ENCODE measurements around the gene CHAC1.

The CHAC1 gene

DNA sequence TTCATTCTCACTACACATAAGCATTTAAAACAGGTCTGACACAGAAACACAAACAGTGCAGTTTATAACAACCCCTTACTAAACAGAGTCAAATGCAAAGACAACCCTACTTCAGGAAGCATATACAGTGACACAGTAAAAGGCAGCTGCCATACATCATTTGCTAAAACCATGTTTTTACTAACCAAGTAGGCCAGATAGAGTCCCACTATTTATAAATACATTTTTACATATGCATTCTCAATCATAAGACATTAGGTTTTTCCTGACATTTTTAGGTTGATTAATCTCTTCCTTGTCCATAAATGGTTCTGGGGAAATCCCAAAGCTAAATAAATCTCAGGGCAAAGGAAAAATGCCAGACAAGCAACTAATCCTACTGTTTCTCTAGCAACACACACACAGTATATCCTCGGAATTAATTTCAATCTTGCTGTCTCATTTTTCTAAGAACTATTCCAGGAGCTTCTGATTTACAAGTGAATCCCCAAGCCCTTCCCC lies 39.0 kb downstream of the CHAC1 start:
- no peak for DNase-seq (ENCODE audit: low read depth, low spot score)
- TF ChIP-seq SUZ12 (IDR thresholded peaks at IDR 0.05; ENCODE audit: extremely low read depth, insufficient read depth, insufficient read length) (no peak), ZNF274 (IDR thresholded peaks at IDR 0.05; ENCODE audit: low read depth, low read length) (no peak), YY1 (IDR thresholded peaks at IDR 0.05; ENCODE audit: insufficient read depth, insufficient read length) (no peak)
- Histone ChIP-seq H3K36me3 (ENCODE audit: insufficient read depth, insufficient read length, low read length) (peaks cover 55% of the 10 kb centered on the region), H3K9me3 (ENCODE audit: insufficient read depth, low read length) (no peaks in the 10 kb centered on the region), H3K4me3 (ENCODE audit: insufficient read length, low read depth) (no peak overlapping the region), H3K9ac (ENCODE audit: insufficient read length, low read depth) (no peak overlapping the region), H3K4me1 (ENCODE audit: insufficient read depth, insufficient read length) (no peaks in the 10 kb centered on the region), H3K27me3 (ENCODE audit: insufficient read depth, insufficient read length) (no peaks in the 10 kb centered on the region)

GRCh38 chr15:40992825-40993224 lies 39.6 kb downstream of the CHAC1 start:
- no peak overlapping the region for H3K9ac ChIP-seq (ENCODE audit: insufficient read length, low read depth)
- peaks cover 53% of the 10 kb centered on the region for H3K36me3 ChIP-seq (ENCODE audit: insufficient read depth, insufficient read length, low read length)
- DNase-seq (ENCODE audit: low read depth, low spot score), result no peak
- TF ChIP-seq ZNF274 (IDR thresholded peaks at IDR 0.05; ENCODE audit: low read depth, low read length) (no peak), SUZ12 (IDR thresholded peaks at IDR 0.05; ENCODE audit: extremely low read depth, insufficient read depth, insufficient read length) (no peak), YY1 (IDR thresholded peaks at IDR 0.05; ENCODE audit: insufficient read depth, insufficient read length) (no peak)
- no peak overlapping the region for H3K4me3 ChIP-seq (ENCODE audit: insufficient read length, low read depth)
- H3K27me3 ChIP-seq (ENCODE audit: insufficient read depth, insufficient read length), result no peaks in the 10 kb centered on the region
- H3K9me3 ChIP-seq (ENCODE audit: insufficient read depth, low read length), result no peaks in the 10 kb centered on the region
- no peaks in the 10 kb centered on the region for H3K4me1 ChIP-seq (ENCODE audit: insufficient read depth, insufficient read length)

DNA sequence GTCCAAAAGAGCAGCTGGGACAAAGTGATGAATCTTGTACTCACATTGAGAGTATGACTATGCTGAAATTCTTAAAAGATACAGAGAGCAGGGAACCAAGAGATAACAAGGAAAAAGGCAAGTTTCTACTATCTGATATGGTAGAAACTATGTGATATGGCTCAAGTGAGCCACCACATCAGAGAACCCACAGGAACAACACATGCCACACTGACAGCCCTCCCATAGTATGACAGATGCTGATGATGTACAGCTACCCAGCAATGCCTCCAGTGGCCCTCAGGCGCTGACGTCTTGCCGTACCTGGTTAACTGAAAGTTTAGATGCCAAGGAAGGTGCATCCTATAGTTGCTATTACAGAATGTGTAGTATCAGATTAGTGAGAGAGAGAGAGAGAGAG lies 42.4 kb downstream of the CHAC1 start:
- H3K9me3 ChIP-seq (ENCODE audit: insufficient read depth, low read length), result no peaks in the 10 kb centered on the region
- TF ChIP-seq YY1 (IDR thresholded peaks at IDR 0.05; ENCODE audit: insufficient read depth, insufficient read length) (no peak), ZNF274 (IDR thresholded peaks at IDR 0.05; ENCODE audit: low read depth, low read length) (no peak), SUZ12 (IDR thresholded peaks at IDR 0.05; ENCODE audit: extremely low read depth, insufficient read depth, insufficient read length) (no peak)
- H3K27me3 ChIP-seq (ENCODE audit: insufficient read depth, insufficient read length), result no peaks in the 10 kb centered on the region
- no peaks in the 10 kb centered on the region for H3K4me1 ChIP-seq (ENCODE audit: insufficient read depth, insufficient read length)
- no peak for DNase-seq (ENCODE audit: low read depth, low spot score)
- H3K4me3 ChIP-seq (ENCODE audit: insufficient read length, low read depth), result no peak overlapping the region
- no peak overlapping the region for H3K9ac ChIP-seq (ENCODE audit: insufficient read length, low read depth)
- H3K36me3 ChIP-seq (ENCODE audit: insufficient read depth, insufficient read length, low read length), result peaks cover 47% of the 10 kb centered on the region

- TF ChIP-seq SUZ12 (IDR thresholded peaks at IDR 0.05; ENCODE audit: extremely low read depth, insufficient read depth, insufficient read length) (no peak), YY1 (IDR thresholded peaks at IDR 0.05; ENCODE audit: insufficient read depth, insufficient read length) (no peak), ZNF274 (IDR thresholded peaks at IDR 0.05; ENCODE audit: low read depth, low read length) (no peak)
- H3K27me3 ChIP-seq (ENCODE audit: insufficient read depth, insufficient read length), result no peaks in the 10 kb centered on the region
- no peak for DNase-seq (ENCODE audit: low read depth, low spot score)
- H3K9me3 ChIP-seq (ENCODE audit: insufficient read depth, low read length), result no peaks in the 10 kb centered on the region
- no peaks in the 10 kb centered on the region for H3K4me1 ChIP-seq (ENCODE audit: insufficient read depth, insufficient read length)
- no peak overlapping the region for H3K4me3 ChIP-seq (ENCODE audit: insufficient read length, low read depth)
- H3K9ac ChIP-seq (ENCODE audit: insufficient read length, low read depth), result no peak overlapping the region
- H3K36me3 ChIP-seq (ENCODE audit: insufficient read depth, insufficient read length, low read length), result peaks cover 51% of the 10 kb centered on the region
Observed at GRCh38 chr15:40999190-40999589, 45.9 kb downstream of the CHAC1 start.

DNA sequence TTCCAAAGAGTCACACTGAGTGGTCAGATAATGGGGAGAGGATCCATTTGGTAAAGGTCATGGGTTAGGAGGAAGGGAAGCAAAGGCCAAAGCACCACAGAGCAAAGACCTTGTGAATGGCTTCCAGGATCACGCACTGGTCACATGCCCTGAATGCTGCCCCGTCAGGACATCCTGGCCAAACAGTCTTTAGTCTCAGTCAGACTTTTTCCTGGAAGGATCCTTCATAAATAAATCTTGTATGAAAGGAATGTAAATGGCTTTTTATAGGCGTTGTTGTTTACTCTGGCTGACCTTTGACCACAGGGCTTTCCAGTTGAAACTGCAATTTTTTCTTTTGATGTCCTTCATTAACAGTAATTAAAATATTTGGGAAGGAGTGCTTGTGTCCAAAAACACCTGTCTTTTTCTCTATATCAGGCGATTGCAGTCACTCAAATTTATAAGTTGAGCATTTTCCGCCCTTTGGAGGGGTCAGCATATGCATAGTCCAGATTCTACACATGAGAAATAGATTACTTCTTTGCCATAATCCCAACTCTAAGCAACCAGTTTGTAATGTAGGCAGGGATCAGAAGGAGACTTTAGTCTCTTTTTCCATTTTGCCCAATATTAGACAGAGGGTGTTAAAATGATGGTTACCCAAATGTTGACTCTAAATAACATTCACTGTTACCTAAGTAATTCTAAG lies 48.4 kb downstream of the CHAC1 start:
- Histone ChIP-seq H3K4me1 (ENCODE audit: insufficient read depth, insufficient read length) (no peaks in the 10 kb centered on the region), H3K9ac (ENCODE audit: insufficient read length, low read depth) (no peak overlapping the region), H3K27me3 (ENCODE audit: insufficient read depth, insufficient read length) (no peaks in the 10 kb centered on the region), H3K4me3 (ENCODE audit: insufficient read length, low read depth) (no peak overlapping the region), H3K9me3 (ENCODE audit: insufficient read depth, low read length) (no peaks in the 10 kb centered on the region), H3K36me3 (ENCODE audit: insufficient read depth, insufficient read length, low read length) (peaks cover 44% of the 10 kb centered on the region)
- DNase-seq (ENCODE audit: low read depth, low spot score), result no peak
- TF ChIP-seq SUZ12 (IDR thresholded peaks at IDR 0.05; ENCODE audit: extremely low read depth, insufficient read depth, insufficient read length) (no peak), ZNF274 (IDR thresholded peaks at IDR 0.05; ENCODE audit: low read depth, low read length) (no peak), YY1 (IDR thresholded peaks at IDR 0.05; ENCODE audit: insufficient read depth, insufficient read length) (no peak)

DNA sequence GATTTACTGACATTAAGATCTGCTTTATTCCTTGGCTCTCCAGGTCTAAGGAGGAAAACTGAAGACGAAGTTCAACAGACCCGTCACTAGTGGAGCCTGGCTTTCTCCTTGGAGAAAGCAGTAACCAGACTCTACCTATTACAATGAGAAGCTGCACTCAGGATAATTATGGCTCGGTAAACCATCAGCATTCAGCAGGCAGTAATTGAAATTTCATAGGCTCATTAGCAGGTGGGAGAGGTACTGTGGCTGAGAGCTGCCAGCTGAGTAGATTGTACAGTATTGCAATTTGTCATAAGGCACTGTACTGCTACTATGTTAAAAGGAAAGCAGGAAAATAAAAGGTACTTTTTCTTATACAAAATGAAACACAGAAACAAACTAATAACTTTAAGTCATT lies 51.2 kb downstream of the CHAC1 start:
- Histone ChIP-seq H3K36me3 (ENCODE audit: insufficient read depth, insufficient read length, low read length) (peaks cover 35% of the 10 kb centered on the region), H3K9me3 (ENCODE audit: insufficient read depth, low read length) (no peaks in the 10 kb centered on the region), H3K27me3 (ENCODE audit: insufficient read depth, insufficient read length) (no peaks in the 10 kb centered on the region), H3K4me1 (ENCODE audit: insufficient read depth, insufficient read length) (no peaks in the 10 kb centered on the region), H3K4me3 (ENCODE audit: insufficient read length, low read depth) (no peak overlapping the region), H3K9ac (ENCODE audit: insufficient read length, low read depth) (no peak overlapping the region)
- TF ChIP-seq YY1 (IDR thresholded peaks at IDR 0.05; ENCODE audit: insufficient read depth, insufficient read length) (no peak), ZNF274 (IDR thresholded peaks at IDR 0.05; ENCODE audit: low read depth, low read length) (no peak), SUZ12 (IDR thresholded peaks at IDR 0.05; ENCODE audit: extremely low read depth, insufficient read depth, insufficient read length) (no peak)
- DNase-seq (ENCODE audit: low read depth, low spot score), result no peak
